Endothelial cell of umbilical vein (primary cell): ENCODE measurements around the gene AIF1. TPM values are rescaled to one million over a fixed set of nuclear protein-coding genes. Genes with fewer than 3 reads are reported as not detected.

ENCODE experiments used
- BruUV-seq: library from RNA; stranded (reverse); fragments of 400-500 nt; replicated peaks from 2 replicates; lab custom pipeline; 2021; lab: Mats Ljungman, UMichigan
- CTCF ChIA-PET: fragments of 300-600, 350-600 bp; sonication (Branson Sonifier 250); formaldehyde crosslinking; loops from one replicate; lab custom pipeline; 2021; ENCODE audit warnings: antibody characterized with exemption, inconsistent platforms; lab: Charles Lee
- POLR2A ChIA-PET: fragments of 300-600, 350-600 bp; sonication (Branson Sonifier 250); formaldehyde crosslinking; loops from one replicate; lab custom pipeline; 2021; ENCODE audit warnings: antibody characterized with exemption, inconsistent platforms; lab: Charles Lee
- DNase-seq: peaks from one replicate; pipeline ENCODE4 v3.0.0-alpha.2; 2011; ENCODE audit warnings: low read depth, low spot score
- FAIRE-seq: peaks from 2 replicates; lab custom pipeline; 2011; peaks lifted over from hg19 to GRCh38; lab: Jason Lieb, UNC
- H2AFZ ChIP-seq: 2 replicates; pipeline ENCODE4 v1.6.0; 2012; ENCODE audit warnings: low read depth, low read length, control low read depth, inconsistent platforms
- H3K27ac ChIP-seq: 2 replicates; pipeline ENCODE4 v1.5.1; 2011; ENCODE audit warnings: low read depth, mild to moderate bottlenecking, control low read depth, low read length, moderate library complexity; ENCODE audit not compliant: insufficient read depth
- H3K27me3 ChIP-seq, 2 experiments: 2 replicates each; pipeline versions ENCODE4 v1.6.0 to v1.6.1; 2011; ENCODE audit warnings: low read length in 2 of 2, mixed read lengths in 1 of 2; ENCODE audit not compliant: control insufficient read depth in 2 of 2, insufficient read depth in 2 of 2
- H3K36me3 ChIP-seq, 2 experiments: 2 replicates in 1 of 2; 3 replicates in 1 of 2; pipeline ENCODE4 v1.5.1; 2011; ENCODE audit warnings: low read length in 2 of 2, mild to moderate bottlenecking in 1 of 2, moderate library complexity in 1 of 2; ENCODE audit not compliant: control insufficient read depth in 2 of 2, insufficient read depth in 2 of 2; ENCODE audit errors: extremely low read depth in 1 of 2
- H3K4me1 ChIP-seq: 3 replicates; pipeline ENCODE4 v1.5.1; 2011; ENCODE audit warnings: mild to moderate bottlenecking, low read length; ENCODE audit not compliant: control insufficient read depth, insufficient read depth; ENCODE audit errors: extremely low read depth
- H3K4me2 ChIP-seq: 2 replicates; pipeline ENCODE4 v1.6.1; 2011; ENCODE audit warnings: low read length, control low read depth, mixed read lengths; ENCODE audit not compliant: insufficient read depth
- H3K4me3 ChIP-seq, 3 experiments: fragments of 200-600 bp in 1 of 3; sonication (generic), shearing (Covaris generic) in 1 of 3; replicated peaks in 1 of 3; 2 replicates each; pipeline ENCODE4 v1.5.1; 2011 to 2016; ENCODE audit warnings: control low read depth in 3 of 3, low read length in 3 of 3, mild to moderate bottlenecking in 2 of 3, inconsistent platforms in 1 of 3, low read depth in 1 of 3, moderate library complexity in 1 of 3; ENCODE audit not compliant: insufficient read depth in 1 of 3
- H3K79me2 ChIP-seq: 2 replicates; pipeline ENCODE4 v1.6.0; 2012; ENCODE audit warnings: low read length, inconsistent platforms; ENCODE audit not compliant: control insufficient read depth, insufficient read depth
- H3K9ac ChIP-seq: replicated peaks from 2 replicates; pipeline ENCODE3; 2011; ENCODE audit warnings: low read length, control low read depth; ENCODE audit not compliant: insufficient read depth; ENCODE audit errors: extremely low read depth
- H3K9me1 ChIP-seq: replicated peaks from 3 replicates; pipeline ENCODE4 v1.6.0; 2011; ENCODE audit warnings: mild to moderate bottlenecking, low read length; ENCODE audit not compliant: control insufficient read depth, insufficient read depth; ENCODE audit errors: extremely low read depth
- H3K9me3 ChIP-seq: replicated peaks from 2 replicates; pipeline ENCODE4 v1.5.1; 2012; ENCODE audit warnings: low read length, inconsistent platforms; ENCODE audit not compliant: control insufficient read depth, insufficient read depth
- H4K20me1 ChIP-seq: replicated peaks from 2 replicates; pipeline ENCODE3; 2011; ENCODE audit warnings: mild to moderate bottlenecking, low read length; ENCODE audit not compliant: control insufficient read depth, insufficient read depth; ENCODE audit errors: extremely low read depth
- EZH2 ChIP-seq: IDR thresholded peaks from 2 replicates; pipeline ENCODE4 v1.6.1; 2012; ENCODE audit warnings: borderline replicate concordance, low read depth, mild to moderate bottlenecking, moderate library complexity, low read length, inconsistent platforms; ENCODE audit not compliant: severe bottlenecking
- FOS ChIP-seq: IDR thresholded peaks from 2 replicates; pipeline ENCODE4 v1.6.1; 2011; ENCODE audit warnings: mild to moderate bottlenecking, low read length, moderate library complexity, borderline replicate concordance; ENCODE audit not compliant: insufficient read depth
- GATA2 ChIP-seq: IDR thresholded peaks from 2 replicates; pipeline ENCODE4 v1.7.0; 2011; ENCODE audit warnings: low read depth, mild to moderate bottlenecking, moderate library complexity, mixed read lengths, low read length; ENCODE audit not compliant: insufficient read length, insufficient read depth
- JUN ChIP-seq: IDR thresholded peaks from 2 replicates; pipeline ENCODE4 v1.6.1; 2011; ENCODE audit warnings: borderline replicate concordance, low read depth; ENCODE audit not compliant: insufficient read length, insufficient read depth
- MYC ChIP-seq: IDR thresholded peaks from one replicate; pipeline ENCODE4 v1.6.1; 2011; ENCODE audit warnings: mild to moderate bottlenecking, low read depth, low read length
- POLR2A ChIP-seq: IDR thresholded peaks from 2 replicates; pipeline ENCODE4 v1.6.1; 2012; ENCODE audit warnings: low read depth, mild to moderate bottlenecking, control low read depth, low read length
- POLR2AphosphoS5 ChIP-seq: IDR thresholded peaks from 2 replicates; pipeline ENCODE4 v1.6.1; 2012; ENCODE audit warnings: low read depth, mild to moderate bottlenecking, control low read depth, low read length, moderate library complexity; ENCODE audit not compliant: insufficient read depth
- dilution Hi-C: fragments of 300-500 bp; cut with MboI; formaldehyde crosslinking; loops from one replicate; pipeline ENCODE4 v1.15.0; 2019; ENCODE audit warnings: low sequenced_read_pairs; ENCODE audit not compliant: extremely low pct_ligation_motif_present
- intact Hi-C: fragments of 100-400 bp; cut with micrococcal nuclease; formaldehyde crosslinking; loops from one replicate; pipeline ENCODE4 v1.10.0; 2022
- polyA plus RNA-seq, 4 experiments: library from polyadenylated mRNA; depleted of rRNA in 3 of 4; stranded (reverse) in 3 of 4; unstranded in 1 of 4; fragments of >200 nt; gene quantifications; 2 replicates each; pipeline versions ENCODE4 v1.2.1 to v1.2.3, GENCODE V29; 2011 to 2012; ENCODE audit warnings: missing spikeins in 1 of 4
- total RNA-seq: library from RNA; stranded (reverse); gene quantifications from 2 replicates; pipeline ENCODE4 v1.2.3, GENCODE V29; 2021
- TF ChIP-seq, protein P1 (sequence below): IDR thresholded peaks from 2 replicates; pipeline ENCODE4 v1.6.1; 2011; ENCODE audit not compliant: insufficient read depth, insufficient read length
- TF ChIP-seq, protein P2 (sequence below), 2 donors: IDR thresholded peaks; 1 replicate in 1 of 2; 2 replicates in 1 of 2; pipeline ENCODE4 v1.5.1; 2011; ENCODE audit warnings: low read length in 2 of 2, mild to moderate bottlenecking in 2 of 2, moderate library complexity in 2 of 2, control low read depth in 1 of 2, inconsistent platforms in 1 of 2, low read depth in 1 of 2; ENCODE audit not compliant: insufficient read depth in 1 of 2; ENCODE audit errors: extremely low read depth in 1 of 2

AIF1 gene
- total and polyA plus RNA-seq, 2 donors (not counting 3 experiments of a cell fraction or from before 2014, with no cell fraction given): not detected

DNA sequence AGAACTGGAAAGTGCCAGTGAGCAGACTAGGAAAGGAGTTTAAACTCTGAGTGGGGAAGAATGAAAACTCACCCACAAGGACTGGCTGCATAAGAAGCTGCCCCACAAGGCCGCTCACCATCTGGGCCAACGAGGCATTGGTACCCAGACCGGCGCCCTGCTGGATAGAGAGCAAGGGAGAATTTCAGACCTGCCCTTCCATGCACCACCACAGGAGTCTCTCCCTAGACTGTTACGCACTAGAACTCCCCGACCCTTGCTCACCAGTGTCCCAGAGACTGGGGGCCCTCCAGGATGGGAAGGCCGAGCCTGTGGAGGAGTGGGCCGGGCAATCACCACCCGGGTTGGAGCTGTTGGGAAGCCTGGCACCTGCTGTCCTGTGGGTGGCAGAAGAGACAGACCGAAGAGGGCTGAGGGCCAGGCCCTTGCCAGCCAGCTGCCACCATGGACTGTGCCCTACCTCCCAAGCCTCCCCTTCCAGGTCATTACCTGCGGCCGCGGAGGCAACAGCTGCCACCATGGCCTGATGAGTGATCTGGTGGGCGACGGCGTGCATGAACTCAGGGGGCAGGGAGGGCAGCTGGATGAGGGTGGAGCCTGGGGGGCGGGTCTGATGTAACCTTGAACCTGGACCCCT, 28.9 kb downstream of the AIF1 start:
- CTCF ChIA-PET: interaction anchor here (0.9 to 1.0 kb wide), 2 partner anchors 93 to 126 kb away, joined by 3 to 4 read pairs; no protein-coding TSS in a partner anchor
- peaks cover 31 to 70% of the 10 kb centered on the region in 2 experiments for H3K36me3 ChIP-seq
- no peaks in the 10 kb centered on the region for H4K20me1 ChIP-seq
- POLR2A ChIA-PET: interaction anchor here (0.8 kb wide), 1 partner anchor 9 kb away, joined by 3 read pairs; no protein-coding TSS in a partner anchor
- FAIRE-seq: no peak
- H3K9me1 ChIP-seq: no peaks in the 10 kb centered on the region
- BruUV-seq: no TSS peak
- no peaks in the 10 kb centered on the region for H3K9me3 ChIP-seq
- H3K4me1 ChIP-seq: no peaks in the 10 kb centered on the region
- H3K4me3 ChIP-seq: no peak overlapping the region
- H3K4me2 ChIP-seq: no peak overlapping the region
- H3K27ac ChIP-seq: no peak overlapping the region
- H3K79me2 ChIP-seq: no peaks in the 10 kb centered on the region
- H3K9ac ChIP-seq: no peak overlapping the region
- dilution Hi-C loops (no loop called here), intact Hi-C loops (no loop called here)
- no peaks in the 10 kb centered on the region for H3K27me3 ChIP-seq
- DNase-seq: no peak
- no peak for TF ChIP-seq EZH2
- TF ChIP-seq JUN: no peak
- TF ChIP-seq, protein P1, sequence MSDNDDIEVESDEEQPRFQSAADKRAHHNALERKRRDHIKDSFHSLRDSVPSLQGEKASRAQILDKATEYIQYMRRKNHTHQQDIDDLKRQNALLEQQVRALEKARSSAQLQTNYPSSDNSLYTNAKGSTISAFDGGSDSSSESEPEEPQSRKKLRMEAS: no peak
- TF ChIP-seq POLR2A: no peak
- TF ChIP-seq FOS: no peak
- no peak for TF ChIP-seq POLR2AphosphoS5
- no peak for TF ChIP-seq MYC
- TF ChIP-seq GATA2: no peak
- TF ChIP-seq, protein P2, sequence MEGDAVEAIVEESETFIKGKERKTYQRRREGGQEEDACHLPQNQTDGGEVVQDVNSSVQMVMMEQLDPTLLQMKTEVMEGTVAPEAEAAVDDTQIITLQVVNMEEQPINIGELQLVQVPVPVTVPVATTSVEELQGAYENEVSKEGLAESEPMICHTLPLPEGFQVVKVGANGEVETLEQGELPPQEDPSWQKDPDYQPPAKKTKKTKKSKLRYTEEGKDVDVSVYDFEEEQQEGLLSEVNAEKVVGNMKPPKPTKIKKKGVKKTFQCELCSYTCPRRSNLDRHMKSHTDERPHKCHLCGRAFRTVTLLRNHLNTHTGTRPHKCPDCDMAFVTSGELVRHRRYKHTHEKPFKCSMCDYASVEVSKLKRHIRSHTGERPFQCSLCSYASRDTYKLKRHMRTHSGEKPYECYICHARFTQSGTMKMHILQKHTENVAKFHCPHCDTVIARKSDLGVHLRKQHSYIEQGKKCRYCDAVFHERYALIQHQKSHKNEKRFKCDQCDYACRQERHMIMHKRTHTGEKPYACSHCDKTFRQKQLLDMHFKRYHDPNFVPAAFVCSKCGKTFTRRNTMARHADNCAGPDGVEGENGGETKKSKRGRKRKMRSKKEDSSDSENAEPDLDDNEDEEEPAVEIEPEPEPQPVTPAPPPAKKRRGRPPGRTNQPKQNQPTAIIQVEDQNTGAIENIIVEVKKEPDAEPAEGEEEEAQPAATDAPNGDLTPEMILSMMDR (IDR thresholded peaks at IDR 0.05; ENCODE audit: extremely low read depth in 1 of 2, insufficient read depth in 1 of 2, low read depth in 1 of 2, low read length in 2 of 2): no peak
- no peak overlapping the region for H2AFZ ChIP-seq
